ENCODE data around the gene FLNB. TPM values are rescaled to one million over a fixed set of nuclear protein-coding genes. Genes with fewer than 3 reads are reported as not detected.

Gene FLNB
- polyA plus RNA-seq, 3 donors, result 0.47 to 4.0 (median 2.1) TPM

GRCh38 chr3:58129041-58129770, 121.0 kb downstream of the FLNB start:
- no peak overlapping the region for H3K27ac Mint-ChIP-seq
- H3K36me3 ChIP-seq (replicated peaks in 1 of 2; ENCODE audit: control insufficient read depth in 1 of 2, insufficient read depth in 2 of 2, low read length in 2 of 2), result peaks cover 27 to 94% of the 10 kb centered on the region in 2 donors
- no peak for DNase-seq

GRCh38 chr3:58130591-58130990, 122.4 kb downstream of the FLNB start:
- intact Hi-C loops (cut with micrococcal nuclease), result no loop called here
- H3K27me3 Mint-ChIP-seq (ENCODE audit: low read depth in 3 of 3), result peaks cover 0 to 1% (median 0%) of the 10 kb centered on the region in 3 donors

More at GRCh38 chr3:58129041-58129770, 121.0 kb downstream of the FLNB start:
- H3K4me1 ChIP-seq (ENCODE audit: control insufficient read depth in 1 of 2, insufficient read depth in 2 of 2, low read length in 2 of 2), result no peaks in the 10 kb centered on the region
- Mint-ChIP-seq H3K27me3 (ENCODE audit: low read depth in 3 of 3) (peaks cover 0 to 1% (median 0%) of the 10 kb centered on the region in 3 donors), H3K4me3 (no peak overlapping the region), H3K4me1 (peaks cover 3% of the 10 kb centered on the region), H3K9me3 (no peaks in the 10 kb centered on the region), H3K36me3 (peaks cover 75 to 82% of the 10 kb centered on the region in 2 donors)
- no peak overlapping the region for H2AFZ ChIP-seq (ENCODE audit: insufficient read depth, low read depth, low read length, poor library complexity, severe bottlenecking)
- no peaks in the 10 kb centered on the region for H3K27me3 ChIP-seq (ENCODE audit: control insufficient read depth in 2 of 2, insufficient read depth in 2 of 2, low read length in 2 of 2)
- no peaks in the 10 kb centered on the region for H4K20me1 ChIP-seq (ENCODE audit: insufficient read depth, low read length)
- no peaks in the 10 kb centered on the region for H3K9me3 ChIP-seq (replicated peaks in 1 of 2; ENCODE audit: control insufficient read depth in 1 of 2, insufficient read depth in 1 of 2, low read length in 2 of 2)
- no peak overlapping the region for H3K9ac ChIP-seq (ENCODE audit: insufficient read depth, low read length, poor library complexity, severe bottlenecking)
- no peaks in the 10 kb centered on the region for H3K79me2 ChIP-seq (ENCODE audit: insufficient read depth, low read length)
- H3K4me2 ChIP-seq (replicated peaks; ENCODE audit: extremely low read depth, low read length, poor library complexity, severe bottlenecking), result no peak overlapping the region
- no peak overlapping the region for H3K4me3 ChIP-seq (replicated peaks in 1 of 3; ENCODE audit: low read depth in 2 of 3, low read length in 3 of 3)
- WGBS (ENCODE audit: insufficient coverage), result 63% methylated on average over 10 of the region's 10 CpGs
- H3K27ac ChIP-seq (ENCODE audit: low read depth in 1 of 2, low read length in 2 of 2), result no peak overlapping the region
- intact Hi-C loops (cut with micrococcal nuclease), result no loop called here
- no peak for TF ChIP-seq CTCF (IDR thresholded peaks at IDR 0.05)

More at GRCh38 chr3:58130591-58130990, 122.4 kb downstream of the FLNB start:
- Mint-ChIP-seq H3K9me3 (peaks cover 0 to 2% (median 0%) of the 10 kb centered on the region in 7 donors), H3K27ac (no peak overlapping the region), H3K36me3 (peaks cover 75 to 82% of the 10 kb centered on the region in 2 donors), H3K4me3 (no peak overlapping the region), H3K4me1 (peaks cover 3% of the 10 kb centered on the region)
- peaks cover 25 to 93% of the 10 kb centered on the region in 2 donors for H3K36me3 ChIP-seq (replicated peaks in 1 of 2; ENCODE audit: control insufficient read depth in 1 of 2, insufficient read depth in 2 of 2, low read length in 2 of 2)
- no peaks in the 10 kb centered on the region for H3K4me1 ChIP-seq (ENCODE audit: control insufficient read depth in 1 of 2, insufficient read depth in 2 of 2, low read length in 2 of 2)
- H4K20me1 ChIP-seq (ENCODE audit: insufficient read depth, low read length), result no peaks in the 10 kb centered on the region
- H2AFZ ChIP-seq (ENCODE audit: insufficient read depth, low read depth, low read length, poor library complexity, severe bottlenecking), result no peak overlapping the region
- H3K9me3 ChIP-seq (replicated peaks in 1 of 2; ENCODE audit: control insufficient read depth in 1 of 2, insufficient read depth in 1 of 2, low read length in 2 of 2), result no peaks in the 10 kb centered on the region
- no peaks in the 10 kb centered on the region for H3K79me2 ChIP-seq (ENCODE audit: insufficient read depth, low read length)
- WGBS (ENCODE audit: insufficient coverage), result 91% methylated on average over 11 of the region's 11 CpGs
- DNase-seq, result no peak
- H3K9ac ChIP-seq (ENCODE audit: insufficient read depth, low read length, poor library complexity, severe bottlenecking), result no peak overlapping the region
- no peak overlapping the region for H3K27ac ChIP-seq (ENCODE audit: low read depth in 1 of 2, low read length in 2 of 2)
- TF ChIP-seq CTCF (IDR thresholded peaks at IDR 0.05), result no peak
- no peaks in the 10 kb centered on the region for H3K27me3 ChIP-seq (ENCODE audit: control insufficient read depth in 2 of 2, insufficient read depth in 2 of 2, low read length in 2 of 2)
- H3K4me2 ChIP-seq (replicated peaks; ENCODE audit: extremely low read depth, low read length, poor library complexity, severe bottlenecking), result no peak overlapping the region
- no peak overlapping the region for H3K4me3 ChIP-seq (replicated peaks in 1 of 3; ENCODE audit: low read depth in 2 of 3, low read length in 3 of 3)
